OCI-LY7 (cell line): Measurements from ENCODE around the gene SATB2. TPM values are rescaled to one million over a fixed set of nuclear protein-coding genes. Genes with fewer than 3 reads are reported as not detected.

Experiments
- BruUV-seq: library from RNA; stranded (reverse); fragments of 400-500 nt; replicated peaks from 2 replicates; lab custom pipeline; 2021; lab: Mats Ljungman, UMichigan
- CTCF ChIA-PET: fragments of 300-600 bp; sonication (Branson Sonifier 250); formaldehyde crosslinking; loops from one replicate; lab custom pipeline; 2022; ENCODE audit warnings: antibody characterized with exemption; ENCODE audit not compliant: unreplicated experiment; lab: Charles Lee
- POLR2A ChIA-PET: fragments of 300-600 bp; sonication (Branson Sonifier 250); formaldehyde crosslinking; loops from one replicate; lab custom pipeline; 2022; ENCODE audit warnings: antibody characterized with exemption; lab: Charles Lee
- DNase-seq: peaks from one replicate; pipeline ENCODE4 v3.0.0-alpha.2; 2015; ENCODE audit warnings: low spot score
- H2AFZ ChIP-seq: fragments of 200-600 bp; sonication (generic), shearing (Covaris generic); 2 replicates; pipeline ENCODE4 v1.6.1; 2014; ENCODE audit warnings: mild to moderate bottlenecking, antibody characterized with exemption, low read length, moderate library complexity
- H3K27ac ChIP-seq: fragments of 200-600 bp; sonication (generic); 2 replicates; pipeline ENCODE4 v1.5.1; 2014; ENCODE audit warnings: mixed run types, low read depth, mild to moderate bottlenecking, moderate library complexity, low read length, inconsistent platforms; ENCODE audit not compliant: poor library complexity, severe bottlenecking
- H3K36me3 ChIP-seq: fragments of 200-600 bp; sonication (generic); 2 replicates; pipeline ENCODE4 v1.6.1; 2014; ENCODE audit warnings: mild to moderate bottlenecking, antibody characterized with exemption, low read length, moderate library complexity, mixed read lengths; ENCODE audit not compliant: insufficient read depth
- H3K4me1 ChIP-seq: fragments of 200-600 bp; sonication (generic); 2 replicates; pipeline ENCODE4 v1.5.1; 2014; ENCODE audit warnings: mild to moderate bottlenecking, low read length; ENCODE audit not compliant: insufficient read depth, poor library complexity, severe bottlenecking
- H3K4me2 ChIP-seq: fragments of 200-600 bp; sonication (generic); 2 replicates; pipeline ENCODE4 v1.6.1; 2014; ENCODE audit warnings: mild to moderate bottlenecking, low read length
- H3K4me3 ChIP-seq: fragments of 200-600 bp; sonication (generic); 2 replicates; pipeline ENCODE4 v1.5.1; 2014; ENCODE audit warnings: mild to moderate bottlenecking, low read depth, low read length; ENCODE audit not compliant: poor library complexity, severe bottlenecking
- H3K79me2 ChIP-seq: fragments of 200-600 bp; sonication (generic); 2 replicates; pipeline ENCODE4 v1.6.1; 2016; ENCODE audit warnings: low read depth, mild to moderate bottlenecking, low read length, moderate library complexity, mixed read lengths; ENCODE audit not compliant: insufficient read depth
- H3K9me2 ChIP-seq: fragments of 200-600 bp; sonication (generic); 2 replicates; pipeline ENCODE4 v1.6.1; 2016; ENCODE audit warnings: mild to moderate bottlenecking, low read length, mixed read lengths; ENCODE audit not compliant: insufficient read depth
- H3K9me3 ChIP-seq: fragments of 200-600 bp; sonication (generic); 2 replicates; pipeline ENCODE4 v1.6.1; 2014; ENCODE audit warnings: mild to moderate bottlenecking, mixed run types, low read length, mixed read lengths
- H4K20me1 ChIP-seq: fragments of 200-600 bp; sonication (generic); 2 replicates; pipeline ENCODE4 v1.6.1; 2014; ENCODE audit warnings: mild to moderate bottlenecking, antibody characterized with exemption, low read length, moderate library complexity, mixed read lengths; ENCODE audit not compliant: insufficient read depth
- EZH2phosphoT487 ChIP-seq: fragments of 200-600 bp; sonication (generic); IDR thresholded peaks from 2 replicates; pipeline ENCODE4 v1.6.1; 2018; ENCODE audit warnings: low read depth, borderline replicate concordance, mild to moderate bottlenecking, mixed run types, antibody characterized with exemption, low read length, moderate library complexity, mixed read lengths
- intact Hi-C: fragments of 100-400 bp; cut with micrococcal nuclease; formaldehyde crosslinking; loops from one replicate; pipeline ENCODE4 v1.10.0; 2022; ENCODE audit not compliant: unreplicated experiment
- total RNA-seq, 2 experiments: library from RNA; depleted of rRNA in 1 of 2; stranded (reverse); fragments of >200 nt in 1 of 2; shearing (Covaris generic) in 1 of 2; gene quantifications; 2 replicates each; pipeline ENCODE4 v1.2.3, GENCODE V29; 2014 to 2022
- TF ChIP-seq, protein P1 (sequence below): fragments of 200-600 bp; sonication (generic); conservative IDR thresholded peaks from 2 replicates; pipeline ENCODE4 v1.5.1; 2014; ENCODE audit warnings: mild to moderate bottlenecking, antibody characterized with exemption, low read length, moderate library complexity, mixed read lengths

The SATB2 gene
- total RNA-seq, 2 experiments from 2014 or later = 15.9 to 30.7 TPM

- peaks cover 93% of the 10 kb centered on the region for H3K36me3 ChIP-seq
- peaks cover 16% of the 10 kb centered on the region for H3K4me1 ChIP-seq
- no peaks in the 10 kb centered on the region for H4K20me1 ChIP-seq
- no peaks in the 10 kb centered on the region for H3K79me2 ChIP-seq
- DNase-seq = no peak
- no peak for TF ChIP-seq EZH2phosphoT487
- TF ChIP-seq, protein P1, sequence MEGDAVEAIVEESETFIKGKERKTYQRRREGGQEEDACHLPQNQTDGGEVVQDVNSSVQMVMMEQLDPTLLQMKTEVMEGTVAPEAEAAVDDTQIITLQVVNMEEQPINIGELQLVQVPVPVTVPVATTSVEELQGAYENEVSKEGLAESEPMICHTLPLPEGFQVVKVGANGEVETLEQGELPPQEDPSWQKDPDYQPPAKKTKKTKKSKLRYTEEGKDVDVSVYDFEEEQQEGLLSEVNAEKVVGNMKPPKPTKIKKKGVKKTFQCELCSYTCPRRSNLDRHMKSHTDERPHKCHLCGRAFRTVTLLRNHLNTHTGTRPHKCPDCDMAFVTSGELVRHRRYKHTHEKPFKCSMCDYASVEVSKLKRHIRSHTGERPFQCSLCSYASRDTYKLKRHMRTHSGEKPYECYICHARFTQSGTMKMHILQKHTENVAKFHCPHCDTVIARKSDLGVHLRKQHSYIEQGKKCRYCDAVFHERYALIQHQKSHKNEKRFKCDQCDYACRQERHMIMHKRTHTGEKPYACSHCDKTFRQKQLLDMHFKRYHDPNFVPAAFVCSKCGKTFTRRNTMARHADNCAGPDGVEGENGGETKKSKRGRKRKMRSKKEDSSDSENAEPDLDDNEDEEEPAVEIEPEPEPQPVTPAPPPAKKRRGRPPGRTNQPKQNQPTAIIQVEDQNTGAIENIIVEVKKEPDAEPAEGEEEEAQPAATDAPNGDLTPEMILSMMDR = no peak
- no peak overlapping the region for H3K4me3 ChIP-seq
- no peak overlapping the region for H2AFZ ChIP-seq
- H3K4me2 ChIP-seq = no peak overlapping the region
- H3K9me3 ChIP-seq = peaks cover 4% of the 10 kb centered on the region; the same call in 1 of the 2 replicates
- no peak overlapping the region for H3K27ac ChIP-seq
- BruUV-seq = no TSS peak
- ChIA-PET POLR2A (interaction anchor here (0.5 to 0.6 kb wide), 2 partner anchors 11 to 167 kb away, joined by 3 to 4 read pairs; no protein-coding TSS in a partner anchor), CTCF (no interaction called here)
- no peaks in the 10 kb centered on the region for H3K9me2 ChIP-seq
- intact Hi-C loops = no loop called here
Measured at GRCh38 chr2:199316851-199317250, 140.9 kb downstream of the SATB2 start.

GRCh38 chr2:199315299-199316179, 142.2 kb downstream of the SATB2 start:
- POLR2A ChIA-PET = no interaction called here
- H3K79me2 ChIP-seq = no peaks in the 10 kb centered on the region
- peak; percentile 58 for DNase-seq
- H2AFZ ChIP-seq = no peak overlapping the region
- CTCF ChIA-PET = no interaction called here
- no peak overlapping the region for H3K27ac ChIP-seq
- peaks cover 29% of the 10 kb centered on the region for H3K4me1 ChIP-seq
- no peaks in the 10 kb centered on the region for H3K9me2 ChIP-seq
- intact Hi-C loops = no loop called here
- TF ChIP-seq, protein P1 = no peak
- TF ChIP-seq EZH2phosphoT487 = no peak
- H3K36me3 ChIP-seq = peaks cover 88% of the 10 kb centered on the region
- H3K9me3 ChIP-seq = peaks cover 4% of the 10 kb centered on the region; the same call in 1 of the 2 replicates
- H4K20me1 ChIP-seq = no peaks in the 10 kb centered on the region
- BruUV-seq = no TSS peak
- no peak overlapping the region for H3K4me3 ChIP-seq
- no peak overlapping the region for H3K4me2 ChIP-seq
